Ovary (tissue), 3 donors: ENCODE data around the gene SLC5A5.

Experiments used
- CTCF ChIP-seq, 3 donors: fragments of 450-650 bp in 2 of 3; fragments of 200-600 bp in 1 of 3; IDR thresholded peaks; one replicate each; pipeline versions ENCODE4 v1.5.1 to v1.8.0; 2016 to 2022; ENCODE audit warnings: antibody characterized with exemption in 3 of 3, mild to moderate bottlenecking in 1 of 3
- POLR2A ChIP-seq: fragments of 450-650 bp; IDR thresholded peaks from one replicate; pipeline ENCODE4 v1.6.1; 2017; ENCODE audit warnings: antibody characterized with exemption, mild to moderate bottlenecking, moderate library complexity
- donor health status: DM: no; HTN: no; CAD: no.

GRCh38 chr19:17835182-17836006 is 36.4 kb upstream of the SLC5A5 start:
- TF ChIP-seq POLR2A (no peak), CTCF (IDR thresholded peaks at IDR 0.05) (no peak)
